Subcutaneous abdominal adipose tissue (tissue), 5 donors: Measurements from ENCODE around the gene ITGA5.

Experiments
- H3K27ac ChIP-seq: one replicate; pipeline ENCODE4 v1.7.0; 2013; ENCODE audit warnings: low read depth, mild to moderate bottlenecking, inconsistent platforms, low read length, moderate library complexity
- H3K27me3 ChIP-seq, 5 donors: one replicate each; pipeline ENCODE4 v1.7.0; 2013; ENCODE audit warnings: low read length in 5 of 5, inconsistent platforms in 1 of 5; ENCODE audit not compliant: control insufficient read depth in 5 of 5, insufficient read depth in 4 of 5
- H3K36me3 ChIP-seq, 5 donors: one replicate each; pipeline ENCODE4 v1.7.0; 2013; ENCODE audit warnings: low read length in 5 of 5; ENCODE audit not compliant: control insufficient read depth in 5 of 5, insufficient read depth in 5 of 5
- H3K4me1 ChIP-seq, 5 donors: one replicate each; pipeline ENCODE4 v1.7.0; 2013; ENCODE audit warnings: low read length in 5 of 5, mild to moderate bottlenecking in 3 of 5, moderate library complexity in 1 of 5; ENCODE audit not compliant: control insufficient read depth in 5 of 5, insufficient read depth in 5 of 5
- H3K4me3 ChIP-seq, 5 donors: one replicate each; pipeline ENCODE4 v1.7.0; 2013; ENCODE audit warnings: low read length in 5 of 5, low read depth in 1 of 5
- H3K9ac ChIP-seq, 5 donors: one replicate each; pipeline ENCODE4 v1.7.0; 2013; ENCODE audit warnings: low read length in 5 of 5, mild to moderate bottlenecking in 4 of 5, moderate library complexity in 3 of 5
- H3K9me3 ChIP-seq, 5 donors: one replicate each; pipeline ENCODE4 v1.7.0; 2013; ENCODE audit warnings: low read length in 5 of 5; ENCODE audit not compliant: control insufficient read depth in 5 of 5
- donor health status: healthy.
- donor health status: healthy.
- donor health status: healthy.
- donor health status: healthy.
- donor health status: healthy.

Gene ITGA5

GRCh38 chr12:54432815-54433164 is 13.7 kb upstream of the ITGA5 start:
- Histone ChIP-seq H3K9me3 (no peaks in the 10 kb centered on the region), H3K4me3 (peak overlapping the region in 1 of 5 donors; percentile 3), H3K27ac (peak overlapping the region; percentile 84), H3K9ac (no peak overlapping the region), H3K27me3 (peaks cover 0 to 8% (median 0%) of the 10 kb centered on the region in 5 donors), H3K36me3 (no peaks in the 10 kb centered on the region), H3K4me1 (peaks cover 15 to 52% (median 24%) of the 10 kb centered on the region in 5 donors)

GRCh38 chr12:54431911-54432814 is 13.1 kb upstream of the ITGA5 start:
- no peaks in the 10 kb centered on the region for H3K9me3 ChIP-seq
- peak overlapping the region in 1 of 5 donors; percentile 3 for H3K4me3 ChIP-seq
- peaks cover 21 to 58% (median 30%) of the 10 kb centered on the region in 5 donors for H3K4me1 ChIP-seq
- H3K9ac ChIP-seq: no peak overlapping the region
- H3K27ac ChIP-seq: peak overlapping the region; percentile 84
- H3K36me3 ChIP-seq: no peaks in the 10 kb centered on the region
- H3K27me3 ChIP-seq: peaks cover 0 to 11% (median 0%) of the 10 kb centered on the region in 5 donors

- H3K27ac ChIP-seq: no peak overlapping the region
- H3K36me3 ChIP-seq: no peaks in the 10 kb centered on the region
- no peaks in the 10 kb centered on the region for H3K9me3 ChIP-seq
- H3K4me3 ChIP-seq: no peak overlapping the region
- H3K9ac ChIP-seq: no peak overlapping the region
- H3K27me3 ChIP-seq: peaks cover 0 to 12% (median 0%) of the 10 kb centered on the region in 5 donors
- H3K4me1 ChIP-seq: peaks cover 29 to 74% (median 44%) of the 10 kb centered on the region in 5 donors
These were observed 11.5 kb upstream of the ITGA5 start for GRCh38 chr12:54430471-54431069.

- Histone ChIP-seq H3K27ac (peak overlapping the region; percentile 69), H3K36me3 (no peaks in the 10 kb centered on the region), H3K4me3 (no peak overlapping the region), H3K9me3 (no peaks in the 10 kb centered on the region), H3K27me3 (peaks cover 0 to 12% (median 0%) of the 10 kb centered on the region in 5 donors), H3K9ac (no peak overlapping the region), H3K4me1 (peaks cover 29 to 79% (median 44%) of the 10 kb centered on the region in 5 donors)
These were observed 10.0 kb upstream of the ITGA5 start for GRCh38 chr12:54429014-54429471.

GRCh38 chr12:54428050-54429013 is 9.3 kb upstream of the ITGA5 start:
- no peaks in the 10 kb centered on the region for H3K36me3 ChIP-seq
- no peak overlapping the region for H3K9ac ChIP-seq
- H3K9me3 ChIP-seq: no peaks in the 10 kb centered on the region
- H3K27me3 ChIP-seq: peaks cover 0 to 12% (median 0%) of the 10 kb centered on the region in 5 donors
- peaks cover 29 to 76% (median 44%) of the 10 kb centered on the region in 5 donors for H3K4me1 ChIP-seq
- H3K27ac ChIP-seq: peak overlapping the region; percentile 69
- H3K4me3 ChIP-seq: peak overlapping the region in 3 of 5 donors; percentile 6 to 40 (median 20)

- no peaks in the 10 kb centered on the region for H3K9me3 ChIP-seq
- H3K27me3 ChIP-seq: peaks cover 0 to 8% (median 0%) of the 10 kb centered on the region in 5 donors
- H3K4me1 ChIP-seq: peaks cover 20 to 64% (median 39%) of the 10 kb centered on the region in 5 donors
- peak overlapping the region in 2 of 5 donors; percentile 5 to 17 for H3K4me3 ChIP-seq
- H3K36me3 ChIP-seq: no peaks in the 10 kb centered on the region
- H3K9ac ChIP-seq: peak overlapping the region in 1 of 5 donors; percentile 26
- H3K27ac ChIP-seq: peak overlapping the region; percentile 69
These were observed 8.0 kb upstream of the ITGA5 start for GRCh38 chr12:54427106-54427505.

GRCh38 chr12:54426690-54427089 is 7.6 kb upstream of the ITGA5 start:
- H3K4me1 ChIP-seq: peaks cover 18 to 60% (median 35%) of the 10 kb centered on the region in 5 donors
- no peaks in the 10 kb centered on the region for H3K9me3 ChIP-seq
- no peak overlapping the region for H3K9ac ChIP-seq
- peaks cover 0 to 8% (median 0%) of the 10 kb centered on the region in 5 donors for H3K27me3 ChIP-seq
- H3K27ac ChIP-seq: peak overlapping the region; percentile 69
- H3K4me3 ChIP-seq: peak overlapping the region in 2 of 5 donors; percentile 5 to 17
- no peaks in the 10 kb centered on the region for H3K36me3 ChIP-seq

- H3K9me3 ChIP-seq: no peaks in the 10 kb centered on the region
- peaks cover 24 to 62% (median 43%) of the 10 kb centered on the region in 5 donors for H3K4me1 ChIP-seq
- H3K27me3 ChIP-seq: peaks cover 0 to 12% (median 0%) of the 10 kb centered on the region in 5 donors
- peak overlapping the region; percentile 10 for H3K27ac ChIP-seq
- no peak overlapping the region for H3K9ac ChIP-seq
- H3K36me3 ChIP-seq: no peaks in the 10 kb centered on the region
- no peak overlapping the region for H3K4me3 ChIP-seq
These were observed 6.6 kb upstream of the ITGA5 start for GRCh38 chr12:54425702-54426101.

- H3K27me3 ChIP-seq: peaks cover 0 to 13% (median 0%) of the 10 kb centered on the region in 5 donors
- H3K9me3 ChIP-seq: no peaks in the 10 kb centered on the region
- H3K4me3 ChIP-seq: no peak overlapping the region
- H3K27ac ChIP-seq: no peak overlapping the region
- no peak overlapping the region for H3K9ac ChIP-seq
- no peaks in the 10 kb centered on the region for H3K36me3 ChIP-seq
- peaks cover 24 to 66% (median 57%) of the 10 kb centered on the region in 5 donors for H3K4me1 ChIP-seq
These were observed 5.2 kb upstream of the ITGA5 start for GRCh38 chr12:54424224-54424623.
